CD4-positive, alpha-beta T cell treated with Interleukin-4 for 4 hours (primary cell): ENCODE data around the gene ANKRD27.
A peak's percentile ranks its signal among the peaks of the same experiment; 100 is the strongest.
"Not testable (repeated sequence)": the region's sequence is repeated elsewhere in the genome, so short reads cannot be mapped to it uniquely, and the experiment has no call there.

Experiments used
- DNase-seq: peaks from one replicate; pipeline ENCODE4 v3.0.0-alpha.2; 2020

The ANKRD27 gene

GRCh38 chr19:32674931-32675719 is at the start of gene ANKRD27:
ANKRD27 (minus strand) TSS chr19:32675180; CDS start chr19:32659015, 16,165 bp downstream.
- DNase-seq, result peak; percentile 96

GRCh38 chr19:32720936-32721250 is 45.9 kb upstream of the ANKRD27 start:
- DNase-seq, result no peak

GRCh38 chr19:32720216-32720935 is 45.4 kb upstream of the ANKRD27 start:
- no peak for DNase-seq

- DNase-seq, result no peak
Observed at GRCh38 chr19:32719611-32720059, 44.7 kb upstream of the ANKRD27 start, which contains the start of gene TDRD12. TDRD12 (plus strand) TSS chr19:32719767; CDS start chr19:32720073, 306 bp downstream.

- no peak for DNase-seq
Observed at GRCh38 chr19:32718286-32718685, 43.3 kb upstream of the ANKRD27 start.

GRCh38 chr19:32717496-32717895 is 42.5 kb upstream of the ANKRD27 start:
- DNase-seq, result no peak

- DNase-seq, result not testable (repeated sequence)
Observed at GRCh38 chr19:32716203-32716602, 41.2 kb upstream of the ANKRD27 start.

GRCh38 chr19:32711747-32712146 is 36.8 kb upstream of the ANKRD27 start:
- DNase-seq, result no peak

GRCh38 chr19:32709032-32709431 is 34.1 kb upstream of the ANKRD27 start:
- DNase-seq, result no peak

GRCh38 chr19:32708457-32708856 is 33.5 kb upstream of the ANKRD27 start:
- peak; percentile 31 for DNase-seq

GRCh38 chr19:32704006-32704405 is 29.0 kb upstream of the ANKRD27 start:
- DNase-seq, result not testable (repeated sequence)

GRCh38 chr19:32702010-32702409 is 27.0 kb upstream of the ANKRD27 start:
- no peak for DNase-seq

- not testable (repeated sequence) for DNase-seq
Observed at GRCh38 chr19:32700129-32700528, 25.1 kb upstream of the ANKRD27 start.

- not testable (repeated sequence) for DNase-seq
Observed at GRCh38 chr19:32696771-32697170, 21.8 kb upstream of the ANKRD27 start.

- not testable (repeated sequence) for DNase-seq
Observed at GRCh38 chr19:32695506-32695905, 20.5 kb upstream of the ANKRD27 start.

GRCh38 chr19:32694851-32695250 is 19.9 kb upstream of the ANKRD27 start:
- DNase-seq, result not testable (repeated sequence)

- not testable (repeated sequence) for DNase-seq
Observed at GRCh38 chr19:32694316-32694715, 19.3 kb upstream of the ANKRD27 start.

GRCh38 chr19:32693151-32694108 is 18.4 kb upstream of the ANKRD27 start:
- DNase-seq, result peak; percentile 45

- DNase-seq, result no peak
Observed at GRCh38 chr19:32692727-32693061, 17.7 kb upstream of the ANKRD27 start.

- peak; percentile 44 for DNase-seq
Observed at GRCh38 chr19:32691952-32692726, 17.2 kb upstream of the ANKRD27 start.

- peak; percentile 77 for DNase-seq
Observed at GRCh38 chr19:32691291-32691951, 16.4 kb upstream of the ANKRD27 start, which contains the start of gene NUDT19. NUDT19 (plus strand) TSS chr19:32691821; CDS start chr19:32691961, 140 bp downstream.
